Caco-2 (cell line): ENCODE data around the gene TRIM7. TPM values are rescaled to one million over a fixed set of nuclear protein-coding genes. Genes with fewer than 3 reads are reported as not detected.
"Not testable (repeated sequence)": the region's sequence is repeated elsewhere in the genome, so short reads cannot be mapped to it uniquely, and the experiment has no call there.

ENCODE experiments used
- BruUV-seq: library from RNA; stranded (reverse); fragments of 400-500 nt; replicated peaks from 2 replicates; lab custom pipeline; 2021; lab: Mats Ljungman, UMichigan
- CTCF ChIA-PET: fragments of 300-600 bp; sonication (Branson Sonifier 250); formaldehyde crosslinking; loops from one replicate; lab custom pipeline; 2022; ENCODE audit warnings: antibody characterized with exemption; lab: Charles Lee
- POLR2A ChIA-PET: fragments of 300-600 bp; sonication (Branson Sonifier 250); formaldehyde crosslinking; loops from one replicate; lab custom pipeline; 2022; ENCODE audit warnings: antibody characterized with exemption; lab: Charles Lee
- DNase-seq, 2 experiments: peaks; one replicate each; pipeline versions ENCODE4 v3.0.0 to v3.0.0-alpha.2; 2020 to 2022
- H3K27me3 ChIP-seq: replicated peaks from 2 replicates; pipeline ENCODE4 v1.6.0; 2011; ENCODE audit warnings: low read length; ENCODE audit not compliant: control insufficient read depth, insufficient read depth
- H3K36me3 ChIP-seq: 2 replicates; pipeline ENCODE4 v1.5.1; 2011; ENCODE audit warnings: low read length; ENCODE audit not compliant: control insufficient read depth, insufficient read depth
- H3K4me1 ChIP-seq: fragments of 250-450 bp; sonication (Bioruptor Pico); 2 replicates; pipeline ENCODE4 v1.5.1; 2020; ENCODE audit warnings: mild to moderate bottlenecking
- H3K4me3 ChIP-seq: 2 replicates; pipeline ENCODE4 v1.5.1; 2011; ENCODE audit warnings: low read depth, mild to moderate bottlenecking, control low read depth, low read length
- H3K9me3 ChIP-seq: fragments of 250-450 bp; sonication (Bioruptor Pico); 2 replicates; pipeline ENCODE4 v1.5.1; 2020; ENCODE audit warnings: mild to moderate bottlenecking, moderate library complexity
- H3K27ac Mint-ChIP-seq: one replicate; pipeline ENCODE4 v1.8.0; 2022; ENCODE audit warnings: mixed read lengths; ENCODE audit not compliant: unreplicated experiment
- H3K27me3 Mint-ChIP-seq: one replicate; pipeline ENCODE4 v1.8.0; 2022; ENCODE audit warnings: mixed read lengths; ENCODE audit not compliant: insufficient read depth, unreplicated experiment
- H3K36me3 Mint-ChIP-seq: one replicate; pipeline ENCODE4 v1.8.0; 2022; ENCODE audit warnings: mild to moderate bottlenecking, mixed read lengths; ENCODE audit not compliant: insufficient read depth, unreplicated experiment
- H3K4me1 Mint-ChIP-seq: one replicate; pipeline ENCODE4 v1.8.0; 2022; ENCODE audit warnings: low read depth, mixed read lengths; ENCODE audit not compliant: unreplicated experiment
- H3K4me3 Mint-ChIP-seq: one replicate; pipeline ENCODE4 v1.8.0; 2022; ENCODE audit warnings: mild to moderate bottlenecking, moderate library complexity, mixed read lengths; ENCODE audit not compliant: unreplicated experiment
- H3K9me3 Mint-ChIP-seq: one replicate; pipeline ENCODE4 v1.8.0; 2022; ENCODE audit warnings: mixed read lengths; ENCODE audit not compliant: unreplicated experiment
- CTCF ChIP-seq, 2 experiments: fragments of 200-600 bp in 1 of 2; IDR thresholded peaks; 1 replicate in 1 of 2; 2 replicates in 1 of 2; pipeline versions ENCODE4 v1.5.1 to v1.8.0; 2011 to 2022; ENCODE audit warnings: antibody characterized with exemption in 1 of 2, control low read depth in 1 of 2, inconsistent platforms in 1 of 2, low read depth in 1 of 2, low read length in 1 of 2, mild to moderate bottlenecking in 1 of 2, moderate library complexity in 1 of 2; ENCODE audit not compliant: insufficient read depth in 1 of 2, severe bottlenecking in 1 of 2, unreplicated experiment in 1 of 2
- intact Hi-C: fragments of 100-400 bp; cut with micrococcal nuclease; formaldehyde crosslinking; loops from one replicate; pipeline ENCODE4 v1.10.0; 2022; ENCODE audit not compliant: unreplicated experiment
- total RNA-seq: library from RNA; stranded (reverse); gene quantifications from 2 replicates; pipeline ENCODE4 v1.2.3, GENCODE V29; 2022

Gene TRIM7
- total RNA-seq, 1 experiment from 2014 or later = 0.86 TPM

GRCh38 chr5:181151146-181151545 lies 53.9 kb downstream of the TRIM7 start:
- intact Hi-C loops = loop anchor here (10.0 kb wide), 1 partner anchor 366 kb away; no protein-coding TSS in a partner anchor
- ChIA-PET CTCF (no interaction called here), POLR2A (no interaction called here)
- H3K9me3 Mint-ChIP-seq = no peaks in the 10 kb centered on the region
- no peak for TF ChIP-seq CTCF (IDR thresholded peaks at IDR 0.05; ENCODE audit: insufficient read depth in 1 of 2, low read depth in 1 of 2, low read length in 1 of 2, severe bottlenecking in 1 of 2, unreplicated experiment in 1 of 2)
- Histone ChIP-seq H3K4me1 (no peaks in the 10 kb centered on the region), H3K27me3 (no peaks in the 10 kb centered on the region), H3K4me3 (no peak overlapping the region), H3K36me3 (no peaks in the 10 kb centered on the region), H3K9me3 (no peaks in the 10 kb centered on the region)
- H3K27me3 Mint-ChIP-seq = peaks cover 12% of the 10 kb centered on the region
- H3K4me3 Mint-ChIP-seq = no peak overlapping the region
- H3K27ac Mint-ChIP-seq = no peak overlapping the region
- no TSS peak for BruUV-seq
- H3K4me1 Mint-ChIP-seq = peaks cover 7% of the 10 kb centered on the region
- DNase-seq = no peak
- no peaks in the 10 kb centered on the region for H3K36me3 Mint-ChIP-seq

GRCh38 chr5:181149806-181150733 lies 54.9 kb downstream of the TRIM7 start:
- no TSS peak for BruUV-seq
- H3K27me3 ChIP-seq = no peaks in the 10 kb centered on the region
- POLR2A ChIA-PET = no interaction called here
- no peaks in the 10 kb centered on the region for H3K4me1 ChIP-seq
- TF ChIP-seq CTCF (IDR thresholded peaks at IDR 0.05; ENCODE audit: insufficient read depth in 1 of 2, low read depth in 1 of 2, low read length in 1 of 2, severe bottlenecking in 1 of 2, unreplicated experiment in 1 of 2) = no peak
- DNase-seq = no peak
- no peaks in the 10 kb centered on the region for H3K36me3 Mint-ChIP-seq
- no peaks in the 10 kb centered on the region for H3K9me3 Mint-ChIP-seq
- no peaks in the 10 kb centered on the region for H3K9me3 ChIP-seq
- intact Hi-C loops = loop anchor here (10.0 kb wide), 1 partner anchor 365 kb away; no protein-coding TSS in a partner anchor
- H3K4me1 Mint-ChIP-seq = peaks cover 7% of the 10 kb centered on the region
- no peak overlapping the region for H3K4me3 Mint-ChIP-seq
- H3K4me3 ChIP-seq = no peak overlapping the region
- no peak overlapping the region for H3K27ac Mint-ChIP-seq
- peaks cover 9% of the 10 kb centered on the region for H3K27me3 Mint-ChIP-seq
- no peaks in the 10 kb centered on the region for H3K36me3 ChIP-seq
- CTCF ChIA-PET = no interaction called here

- H3K27ac Mint-ChIP-seq = no peak overlapping the region
- POLR2A ChIA-PET = no interaction called here
- no peak for DNase-seq
Observed at GRCh38 chr5:181149355-181149754, 55.6 kb downstream of the TRIM7 start.

GRCh38 chr5:181146927-181147636 lies 57.9 kb downstream of the TRIM7 start, which contains the start of gene OR2V2:
Gene OR2V2, plus strand, starts transcription at chr5:181147586. Its CDS starts 7,357 bp downstream, at chr5:181154943.
- H3K9me3 ChIP-seq, BruUV-seq, POLR2A ChIA-PET, H3K36me3 ChIP-seq, H3K27ac Mint-ChIP-seq, H3K9me3 Mint-ChIP-seq, H3K36me3 Mint-ChIP-seq, H3K4me3 Mint-ChIP-seq, H3K27me3 ChIP-seq, H3K4me1 ChIP-seq, intact Hi-C loops, DNase-seq, H3K4me3 ChIP-seq, H3K4me1 Mint-ChIP-seq, CTCF ChIA-PET: not testable (repeated sequence)
- H3K27me3 Mint-ChIP-seq = peaks cover 12% of the 10 kb centered on the region

More at GRCh38 chr5:181149355-181149754, 55.6 kb downstream of the TRIM7 start:
- BruUV-seq = no TSS peak
- Mint-ChIP-seq H3K4me1 (peaks cover 7% of the 10 kb centered on the region), H3K27me3 (peaks cover 9% of the 10 kb centered on the region), H3K4me3 (no peak overlapping the region), H3K36me3 (no peaks in the 10 kb centered on the region), H3K9me3 (no peaks in the 10 kb centered on the region)
- no peak for TF ChIP-seq CTCF (IDR thresholded peaks at IDR 0.05; ENCODE audit: insufficient read depth in 1 of 2, low read depth in 1 of 2, low read length in 1 of 2, severe bottlenecking in 1 of 2, unreplicated experiment in 1 of 2)
- H3K27me3 ChIP-seq = no peaks in the 10 kb centered on the region
- H3K4me1 ChIP-seq = no peaks in the 10 kb centered on the region
- intact Hi-C loops = no loop called here
- CTCF ChIA-PET = no interaction called here
- no peaks in the 10 kb centered on the region for H3K9me3 ChIP-seq
- no peak overlapping the region for H3K4me3 ChIP-seq
- H3K36me3 ChIP-seq = no peaks in the 10 kb centered on the region
